GM12865 (cell line): Measurements from ENCODE around the gene OR2H2.
A peak's percentile ranks its signal among the peaks of the same experiment; 100 is the strongest.

Experiments
- DNase-seq: peaks from one replicate; pipeline ENCODE4 v3.0.0; 2010; ENCODE audit warnings: low read depth
- H3K4me3 ChIP-seq: 2 replicates; pipeline ENCODE4 v1.5.1; 2011; ENCODE audit warnings: mild to moderate bottlenecking, low read depth, low read length, control low read depth
- TF ChIP-seq, protein P1 (sequence below): IDR thresholded peaks from 2 replicates; pipeline ENCODE4 v1.5.1; 2011; ENCODE audit warnings: low read length, control low read depth, low read depth, inconsistent platforms; ENCODE audit not compliant: insufficient read depth; ENCODE audit errors: missing control alignments

Gene OR2H2

DNA sequence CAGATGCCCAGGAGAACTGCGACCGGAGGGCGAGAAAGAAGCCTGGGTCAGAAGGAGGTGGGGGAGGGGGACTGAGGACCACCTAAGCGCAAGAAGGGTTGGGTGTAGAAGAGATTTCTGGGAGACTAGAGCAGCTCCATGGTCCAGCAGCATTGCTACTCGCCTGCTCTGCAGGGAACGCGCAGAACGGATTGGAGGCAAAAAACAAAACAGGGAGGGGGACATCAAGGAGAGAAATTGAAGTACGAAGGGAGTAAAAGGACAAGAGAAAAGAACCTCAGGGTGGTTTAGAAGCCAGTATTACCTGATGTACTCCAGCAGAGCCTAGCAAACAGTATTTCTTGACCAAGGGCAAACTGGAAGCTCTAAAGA is 48.6 kb downstream of the OR2H2 start:
- TF ChIP-seq, protein P1, sequence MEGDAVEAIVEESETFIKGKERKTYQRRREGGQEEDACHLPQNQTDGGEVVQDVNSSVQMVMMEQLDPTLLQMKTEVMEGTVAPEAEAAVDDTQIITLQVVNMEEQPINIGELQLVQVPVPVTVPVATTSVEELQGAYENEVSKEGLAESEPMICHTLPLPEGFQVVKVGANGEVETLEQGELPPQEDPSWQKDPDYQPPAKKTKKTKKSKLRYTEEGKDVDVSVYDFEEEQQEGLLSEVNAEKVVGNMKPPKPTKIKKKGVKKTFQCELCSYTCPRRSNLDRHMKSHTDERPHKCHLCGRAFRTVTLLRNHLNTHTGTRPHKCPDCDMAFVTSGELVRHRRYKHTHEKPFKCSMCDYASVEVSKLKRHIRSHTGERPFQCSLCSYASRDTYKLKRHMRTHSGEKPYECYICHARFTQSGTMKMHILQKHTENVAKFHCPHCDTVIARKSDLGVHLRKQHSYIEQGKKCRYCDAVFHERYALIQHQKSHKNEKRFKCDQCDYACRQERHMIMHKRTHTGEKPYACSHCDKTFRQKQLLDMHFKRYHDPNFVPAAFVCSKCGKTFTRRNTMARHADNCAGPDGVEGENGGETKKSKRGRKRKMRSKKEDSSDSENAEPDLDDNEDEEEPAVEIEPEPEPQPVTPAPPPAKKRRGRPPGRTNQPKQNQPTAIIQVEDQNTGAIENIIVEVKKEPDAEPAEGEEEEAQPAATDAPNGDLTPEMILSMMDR = no peak
- DNase-seq = no peak
- H3K4me3 ChIP-seq = peak overlapping the region; percentile 70; the same call in 1 of the 2 replicates

DNA sequence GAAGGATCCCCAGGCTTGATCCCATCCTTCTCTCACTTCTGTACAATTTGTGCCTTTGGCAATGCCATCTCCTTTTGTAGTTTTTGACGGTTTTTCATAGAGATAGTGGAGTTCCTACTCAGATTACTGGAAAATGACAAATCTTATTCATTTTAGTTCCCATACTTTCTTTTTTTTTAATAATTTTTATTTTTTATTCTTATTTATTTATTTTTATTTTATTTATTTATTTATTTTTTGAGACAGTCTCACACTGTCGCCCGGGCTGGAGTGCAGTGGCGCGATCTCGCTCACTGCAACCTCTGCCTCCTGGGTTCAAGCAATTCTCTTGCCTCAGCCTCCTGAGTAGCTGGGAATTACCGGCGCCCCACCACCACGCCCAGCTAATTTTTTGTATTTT is 52.3 kb downstream of the OR2H2 start:
- no peak overlapping the region for H3K4me3 ChIP-seq
- TF ChIP-seq, protein P1 = no peak
- DNase-seq = no peak
